HG03060 (cell line): ENCODE data around the gene PPP1R16B.

Experiments used
- ATAC-seq: cut with Tn5 transposase; IDR thresholded peaks from one replicate; pipeline ENCODE4 v1.9.1; 2021; ENCODE audit warnings: low read depth, moderate number of reproducible peaks; ENCODE audit not compliant: unreplicated experiment

PPP1R16B gene

DNA sequence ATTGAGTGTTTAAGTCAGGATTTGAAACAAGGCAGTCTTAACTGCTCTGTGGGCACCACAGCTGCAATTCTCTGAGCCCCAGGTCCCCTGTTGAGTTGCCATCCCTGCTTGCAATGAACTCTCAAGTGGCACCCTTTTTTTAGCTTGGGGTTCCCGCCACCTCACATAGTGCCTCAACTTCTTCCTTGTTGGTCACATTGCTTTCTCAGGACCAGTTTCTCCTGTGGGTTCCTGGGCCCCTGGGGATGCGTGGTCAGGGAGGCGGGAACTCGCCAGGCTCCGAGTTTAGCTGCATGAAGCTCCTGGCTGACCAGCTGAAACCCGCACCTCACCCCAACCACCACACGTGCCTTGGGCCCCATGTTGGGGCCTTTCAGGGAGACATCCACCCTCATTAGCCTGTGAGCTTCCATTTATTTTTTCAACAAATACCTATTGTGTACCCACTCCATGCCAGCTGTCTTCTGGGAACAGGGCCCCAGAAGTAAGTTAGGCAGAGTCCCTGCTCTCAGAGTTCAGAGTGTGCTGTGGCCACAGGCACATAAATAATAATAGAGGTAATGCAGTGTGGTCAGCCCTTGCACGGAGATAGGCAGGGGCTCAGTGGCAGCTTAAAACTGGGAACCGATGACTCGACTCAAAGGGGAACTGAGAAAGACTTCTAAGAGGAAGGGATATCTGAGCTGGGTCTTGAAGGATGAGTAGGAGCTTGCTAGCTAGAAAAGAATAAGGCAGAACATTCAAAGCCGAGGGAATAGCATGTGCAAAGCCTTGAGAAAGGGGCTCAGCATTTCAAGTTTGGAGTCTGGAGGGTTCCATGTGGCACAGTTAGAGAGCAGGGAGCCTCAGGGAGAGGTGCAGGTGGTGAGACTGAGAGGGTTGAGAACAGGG lies 86.8 kb downstream of the PPP1R16B start:
- peak; percentile 41 for ATAC-seq

GRCh38 chr20:38893056-38893564 lies 87.6 kb downstream of the PPP1R16B start:
- ATAC-seq, result no peak

GRCh38 chr20:38893565-38894090 lies 88.1 kb downstream of the PPP1R16B start:
- ATAC-seq, result no peak

DNA sequence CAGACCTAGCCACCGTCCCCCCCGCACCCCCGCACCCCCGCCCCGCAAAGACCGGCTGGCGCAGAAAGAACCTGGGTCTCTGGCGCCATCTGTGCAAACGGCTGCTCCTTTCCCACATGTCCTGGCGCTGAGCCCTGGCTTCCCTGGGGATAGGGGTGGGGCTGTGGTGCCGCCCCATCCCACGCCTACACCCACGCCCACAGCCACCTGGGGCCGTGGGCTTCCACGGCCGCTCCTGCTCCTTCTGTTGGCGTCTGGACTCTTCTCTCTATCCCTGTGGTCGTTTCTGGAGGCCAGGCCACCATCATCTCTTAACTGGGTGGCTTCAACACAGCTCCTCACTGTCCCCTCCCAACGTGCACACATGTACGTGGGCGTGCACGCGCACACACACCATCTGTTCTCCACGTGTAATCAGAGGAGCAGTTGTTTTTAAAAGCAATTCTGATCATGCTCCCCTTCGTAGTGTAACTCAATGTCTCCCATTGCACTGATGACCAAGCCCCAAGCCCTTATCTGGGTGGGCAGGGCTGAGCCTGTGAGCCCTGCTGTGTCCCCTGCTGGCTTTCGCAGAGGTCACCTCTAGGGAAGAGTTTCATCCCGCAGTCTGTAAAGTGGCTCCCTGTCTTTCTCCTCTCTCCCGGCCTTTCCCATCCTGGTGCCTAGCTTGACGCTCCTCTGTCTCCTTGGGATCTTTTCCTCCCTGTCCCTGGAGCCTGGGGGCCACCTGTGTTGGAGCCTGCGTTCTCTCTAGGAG lies 88.8 kb downstream of the PPP1R16B start:
- ATAC-seq, result no peak

GRCh38 chr20:38895098-38895949 lies 89.8 kb downstream of the PPP1R16B start:
- ATAC-seq, result no peak

- no peak for ATAC-seq
Observed at GRCh38 chr20:38896009-38896594, 90.6 kb downstream of the PPP1R16B start.

GRCh38 chr20:38897267-38897666 lies 91.8 kb downstream of the PPP1R16B start:
- no peak for ATAC-seq

- no peak for ATAC-seq
Observed at GRCh38 chr20:38900606-38901005, 95.1 kb downstream of the PPP1R16B start.

- no peak for ATAC-seq
Observed at GRCh38 chr20:38902601-38903000, 97.1 kb downstream of the PPP1R16B start.

DNA sequence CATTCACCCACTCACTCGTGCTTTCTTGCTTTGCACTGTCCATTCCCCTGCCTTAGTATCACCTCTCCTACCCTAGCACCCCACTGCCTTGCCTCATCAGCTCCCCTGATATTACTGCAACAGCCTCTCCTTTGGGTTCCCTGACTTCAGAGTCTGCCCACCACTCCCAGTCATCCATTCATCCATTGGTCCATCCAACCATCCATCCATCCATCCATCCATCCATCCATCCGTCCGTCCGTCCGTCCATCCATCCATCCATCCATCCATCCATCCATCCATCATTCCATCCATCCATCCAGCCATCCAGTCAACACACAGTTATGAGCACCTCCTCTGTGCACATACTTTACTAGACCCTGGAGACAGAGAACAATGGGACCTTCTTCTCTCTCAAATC lies 97.8 kb downstream of the PPP1R16B start:
- ATAC-seq, result no peak

DNA sequence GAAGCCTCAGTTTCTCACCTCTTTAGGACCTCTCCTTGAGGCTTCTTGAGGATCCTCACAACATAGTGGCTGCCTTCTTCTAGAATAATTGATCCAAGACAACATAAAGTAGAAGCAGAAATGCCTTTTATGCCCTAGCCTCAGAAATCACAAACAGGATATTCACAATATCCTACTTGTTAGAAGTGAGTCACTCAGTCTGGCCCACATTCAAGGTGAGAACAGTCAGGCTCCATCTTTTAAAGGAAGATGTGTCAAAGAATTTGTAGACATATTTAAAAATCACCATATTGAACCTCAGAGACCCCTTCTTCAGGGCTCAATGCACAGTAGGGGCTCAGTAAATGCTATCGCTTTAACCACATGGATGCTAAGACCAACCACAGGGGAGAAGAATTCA lies 99.9 kb downstream of the PPP1R16B start:
- ATAC-seq, result no peak

- ATAC-seq, result no peak
Observed at GRCh38 chr20:38907918-38908677, 102.6 kb downstream of the PPP1R16B start.

- ATAC-seq, result no peak
Observed at GRCh38 chr20:38915355-38915754, 109.9 kb downstream of the PPP1R16B start.

DNA sequence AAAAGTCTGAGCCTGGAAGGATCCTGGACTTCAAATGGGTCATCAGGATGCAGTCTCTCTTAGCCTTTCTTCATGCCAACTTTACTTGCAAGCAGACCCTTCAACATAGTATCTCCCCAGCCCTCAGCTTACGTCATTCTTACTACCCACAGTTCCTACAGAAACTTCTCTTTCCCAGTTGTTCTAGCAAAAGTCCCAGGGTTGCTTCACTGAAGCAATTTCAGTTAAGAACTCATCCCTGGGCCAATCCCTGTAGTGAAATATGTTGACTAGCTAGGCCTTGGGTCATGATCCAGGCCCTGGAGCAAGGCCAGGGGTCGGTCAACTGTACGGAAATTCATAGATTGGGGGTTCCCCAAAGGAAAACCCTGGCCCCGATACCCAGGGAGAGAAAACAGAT lies 112.2 kb downstream of the PPP1R16B start:
- no peak for ATAC-seq

DNA sequence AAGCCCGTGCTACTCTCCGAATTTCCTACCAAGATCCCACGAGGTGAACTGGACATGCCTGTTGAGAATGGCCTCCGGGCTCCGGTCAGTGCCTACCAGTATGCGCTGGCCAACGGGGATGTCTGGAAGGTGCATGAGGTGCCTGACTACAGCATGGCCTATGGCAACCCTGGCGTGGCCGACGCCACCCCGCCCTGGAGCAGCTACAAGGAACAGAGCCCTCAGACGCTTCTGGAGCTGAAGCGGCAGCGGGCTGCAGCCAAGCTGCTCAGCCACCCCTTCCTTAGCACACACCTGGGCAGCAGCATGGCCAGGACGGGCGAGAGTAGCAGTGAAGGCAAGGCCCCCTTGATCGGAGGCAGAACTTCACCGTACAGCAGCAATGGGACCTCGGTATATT lies 112.7 kb downstream of the PPP1R16B start:
- ATAC-seq, result no peak

GRCh38 chr20:38919683-38920082 lies 114.2 kb downstream of the PPP1R16B start:
- ATAC-seq, result no peak

- no peak for ATAC-seq
Observed at GRCh38 chr20:38920411-38920810, 114.9 kb downstream of the PPP1R16B start.

DNA sequence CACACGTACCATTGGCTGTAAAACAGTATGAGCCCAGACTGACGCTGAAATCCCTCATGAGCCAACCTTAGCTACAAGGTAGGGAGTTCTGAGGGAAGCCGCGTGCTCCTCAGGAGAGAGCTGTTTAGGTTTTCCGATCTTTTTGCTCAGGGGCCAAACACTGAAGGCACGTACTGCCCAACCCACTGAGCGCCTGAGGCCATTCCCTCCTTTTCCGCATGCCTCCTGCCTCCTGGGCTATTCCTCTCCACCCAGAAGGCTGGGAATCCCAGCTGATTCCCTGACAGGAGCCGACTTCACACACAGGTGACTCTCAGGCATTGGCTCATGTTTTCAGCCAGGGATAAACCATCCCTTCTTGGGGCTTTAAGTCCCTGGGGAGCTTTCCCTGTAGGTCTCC lies 115.4 kb downstream of the PPP1R16B start:
- ATAC-seq, result no peak

GRCh38 chr20:38924718-38925117 lies 119.2 kb downstream of the PPP1R16B start:
- no peak for ATAC-seq
